BJ (cell line): ENCODE measurements around the gene YWHAQ. TPM values are rescaled to one million over a fixed set of nuclear protein-coding genes. Genes with fewer than 3 reads are reported as not detected.
"Not testable (repeated sequence)": the region's sequence is repeated elsewhere in the genome, so short reads cannot be mapped to it uniquely, and the experiment has no call there.

Source experiments
- CTCF ChIA-PET: fragments of 350-600 bp; formaldehyde crosslinking; extraction: SDS; loops from one replicate; lab custom pipeline; 2021; ENCODE audit warnings: antibody characterized with exemption, inconsistent platforms; lab: Yijun Ruan, JAX
- POLR2A ChIA-PET: fragments of 300-600 bp; sonication (Branson Sonifier 250); formaldehyde crosslinking; extraction: SDS; loops from one replicate; lab custom pipeline; 2021; ENCODE audit warnings: antibody characterized with exemption; lab: Charles Lee
- DNase-seq: peaks from one replicate; pipeline ENCODE4 v3.0.0-alpha.2; 2011; ENCODE audit warnings: low read depth
- H3K27me3 ChIP-seq: 2 replicates; pipeline ENCODE4 v1.6.0; 2011; ENCODE audit warnings: low read length; ENCODE audit not compliant: control insufficient read depth, insufficient read depth
- H3K36me3 ChIP-seq: 2 replicates; pipeline ENCODE4 v1.5.1; 2011; ENCODE audit warnings: low read length; ENCODE audit not compliant: control insufficient read depth, insufficient read depth
- H3K4me3 ChIP-seq: 2 replicates; pipeline ENCODE4 v1.5.1; 2011; ENCODE audit warnings: low read depth, mild to moderate bottlenecking, control low read depth, low read length
- CTCF ChIP-seq: IDR thresholded peaks from 2 replicates; pipeline ENCODE4 v1.5.1; 2011; ENCODE audit warnings: low read depth, mild to moderate bottlenecking, control low read depth, inconsistent platforms, low read length, moderate library complexity; ENCODE audit not compliant: insufficient read depth
- polyA plus RNA-seq: library from polyadenylated mRNA; depleted of rRNA; stranded (reverse); fragments of >200 nt; gene quantifications from 2 replicates; pipeline ENCODE4 v1.2.3, GENCODE V29; 2011

YWHAQ gene
- polyA plus RNA-seq, 1 experiment: 235 TPM

DNA sequence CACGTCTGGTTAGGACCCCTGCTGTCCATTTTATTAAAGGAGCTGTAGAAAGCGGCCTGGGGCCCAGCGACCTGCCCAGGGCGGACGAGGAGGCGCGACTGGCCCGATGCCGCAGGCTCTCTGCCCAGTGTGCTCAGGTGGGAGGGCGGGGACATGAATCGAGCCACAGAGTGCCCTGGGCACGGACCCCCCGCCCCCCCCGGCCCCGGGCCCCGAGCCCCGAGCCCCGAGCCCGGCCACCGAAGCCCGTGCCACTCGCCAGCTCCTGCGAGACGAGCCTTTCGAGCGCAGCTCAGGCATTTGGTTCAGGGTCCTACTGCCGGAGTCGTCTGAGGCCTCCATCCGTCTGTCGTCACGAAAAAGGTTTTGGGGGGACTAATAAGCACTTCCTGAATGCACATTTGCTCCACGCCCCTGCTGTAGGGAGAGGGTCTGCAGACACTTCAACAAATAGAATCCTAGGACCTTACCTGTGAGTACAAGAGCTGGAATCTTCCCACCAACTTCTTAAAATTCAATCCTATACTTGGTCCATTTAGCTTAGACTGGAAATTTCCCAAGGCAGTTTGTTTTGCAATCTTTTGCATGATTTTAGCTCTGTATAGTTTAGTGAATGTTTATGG is 74.6 kb downstream of the YWHAQ start:
- DNase-seq: no peak
- no peaks in the 10 kb centered on the region for H3K27me3 ChIP-seq
- CTCF ChIA-PET: interaction anchor here (0.6 to 2.1 kb wide), 11 partner anchors 14 to 258 kb away, joined by 3 to 10 read pairs (median 4); no protein-coding TSS in a partner anchor
- peak overlapping the region; percentile 79 for H3K4me3 ChIP-seq
- no peak for TF ChIP-seq CTCF
- no peaks in the 10 kb centered on the region for H3K36me3 ChIP-seq
- POLR2A ChIA-PET: interaction anchor here (0.5 to 1.2 kb wide), 6 partner anchors 14 to 429 kb away, joined by 3 to 10 read pairs (median 6); partner anchors contain the start of gene YWHAQ

- TF ChIP-seq CTCF: peak; percentile 64
- Histone ChIP-seq H3K36me3 (no peaks in the 10 kb centered on the region), H3K27me3 (no peaks in the 10 kb centered on the region), H3K4me3 (peak within 1 kb of the TSS; percentile 79)
- CTCF ChIA-PET: interaction anchor here (0.6 to 2.1 kb wide), 17 partner anchors 10 to 258 kb away, joined by 3 to 10 read pairs (median 4); no protein-coding TSS in a partner anchor
- POLR2A ChIA-PET: interaction anchor here (0.5 to 1.2 kb wide), 4 partner anchors 9 to 429 kb away, joined by 3 to 9 read pairs (median 4); partner anchors contain the start of gene YWHAQ
- DNase-seq: peak; percentile 83
These were observed 75.3 kb downstream of the YWHAQ start, which contains the start of gene ADAM17 for GRCh38 chr2:9555297-9556120. Gene ADAM17, minus strand, starts transcription at chr2:9555830. Its CDS starts 225 bp downstream, at chr2:9555605.

GRCh38 chr2:9554921-9555296 is 75.9 kb downstream of the YWHAQ start:
- ChIA-PET POLR2A (no interaction called here), CTCF (interaction anchor here (0.6 to 2.1 kb wide), 12 partner anchors 10 to 839 kb away, joined by 3 to 10 read pairs (median 4); no protein-coding TSS in a partner anchor)
- H3K27me3 ChIP-seq: no peaks in the 10 kb centered on the region
- TF ChIP-seq CTCF: no peak
- peak overlapping the region; percentile 79 for H3K4me3 ChIP-seq
- no peak for DNase-seq
- H3K36me3 ChIP-seq: no peaks in the 10 kb centered on the region

- no peak for TF ChIP-seq CTCF
- POLR2A ChIA-PET: interaction anchor here (0.6 kb wide), 1 partner anchor 505 kb away, joined by 3 read pairs; no protein-coding TSS in a partner anchor
- Histone ChIP-seq H3K4me3 (no peak overlapping the region), H3K27me3 (no peaks in the 10 kb centered on the region), H3K36me3 (no peaks in the 10 kb centered on the region)
- no peak for DNase-seq
- CTCF ChIA-PET: no interaction called here
These were observed 78.3 kb downstream of the YWHAQ start for GRCh38 chr2:9552219-9553178.

GRCh38 chr2:9550859-9551391 is 79.9 kb downstream of the YWHAQ start:
- H3K36me3 ChIP-seq, POLR2A ChIA-PET, H3K27me3 ChIP-seq: not testable (repeated sequence)

More at GRCh38 chr2:9550859-9551391, 79.9 kb downstream of the YWHAQ start:
- CTCF ChIA-PET, H3K4me3 ChIP-seq, DNase-seq: not testable (repeated sequence)
